ENCODE data around the gene SHANK2.

SHANK2 gene

GRCh38 chr11:71300187-71300586 is 47.8 kb upstream of the SHANK2 start:
- Histone ChIP-seq H3K9me3 (ENCODE audit: insufficient read depth, low read length, severe bottlenecking) (no peaks in the 10 kb centered on the region), H3K36me3 (ENCODE audit: insufficient read depth, low read length) (no peaks in the 10 kb centered on the region), H3K4me3 (ENCODE audit: low read depth in 1 of 2, low read length in 2 of 2) (no peak overlapping the region), H2AFZ (ENCODE audit: low read depth, low read length) (no peak overlapping the region), H4K20me1 (ENCODE audit: insufficient read depth, low read length) (no peaks in the 10 kb centered on the region), H3K27me3 (ENCODE audit: insufficient read depth, low read length, poor library complexity) (no peaks in the 10 kb centered on the region), H3K27ac (ENCODE audit: low read length) (no peak overlapping the region), H3K4me2 (ENCODE audit: insufficient read depth, low read length) (no peak overlapping the region), H3K4me1 (ENCODE audit: insufficient read depth, low read length) (no peaks in the 10 kb centered on the region), H3K79me2 (ENCODE audit: insufficient read depth, low read length) (no peaks in the 10 kb centered on the region), H3K9ac (ENCODE audit: low read depth, low read length) (no peak overlapping the region)
- ATAC-seq (ENCODE audit: insufficient read depth, low read depth): no peak
- DNase-seq: no peak
- TF ChIP-seq EZH2 (IDR thresholded peaks at IDR 0.05; ENCODE audit: borderline replicate concordance, low read depth, low read length, severe bottlenecking) (no peak), CTCF (IDR thresholded peaks at IDR 0.05; ENCODE audit: borderline replicate concordance, extremely low read depth, low read length, poor library complexity, severe bottlenecking) (no peak)

- Histone ChIP-seq H4K20me1 (ENCODE audit: insufficient read depth, low read length) (no peaks in the 10 kb centered on the region), H3K9ac (ENCODE audit: low read depth, low read length) (no peak overlapping the region), H3K36me3 (ENCODE audit: insufficient read depth, low read length) (no peaks in the 10 kb centered on the region), H3K27me3 (ENCODE audit: insufficient read depth, low read length, poor library complexity) (no peaks in the 10 kb centered on the region), H3K4me2 (ENCODE audit: insufficient read depth, low read length) (no peak overlapping the region), H3K4me3 (ENCODE audit: low read depth in 1 of 2, low read length in 2 of 2) (no peak overlapping the region), H3K4me1 (ENCODE audit: insufficient read depth, low read length) (no peaks in the 10 kb centered on the region), H3K27ac (ENCODE audit: low read length) (no peak overlapping the region), H2AFZ (ENCODE audit: low read depth, low read length) (no peak overlapping the region), H3K79me2 (ENCODE audit: insufficient read depth, low read length) (no peaks in the 10 kb centered on the region), H3K9me3 (ENCODE audit: insufficient read depth, low read length, severe bottlenecking) (no peaks in the 10 kb centered on the region)
- TF ChIP-seq EZH2 (IDR thresholded peaks at IDR 0.05; ENCODE audit: borderline replicate concordance, low read depth, low read length, severe bottlenecking) (no peak), CTCF (IDR thresholded peaks at IDR 0.05; ENCODE audit: borderline replicate concordance, extremely low read depth, low read length, poor library complexity, severe bottlenecking) (no peak)
- DNase-seq (no peak), ATAC-seq (ENCODE audit: insufficient read depth, low read depth) (no peak)
These were observed 46.4 kb upstream of the SHANK2 start for GRCh38 chr11:71298761-71299181.

GRCh38 chr11:71298016-71298550 is 45.7 kb upstream of the SHANK2 start:
- DNase-seq (no peak), ATAC-seq (ENCODE audit: insufficient read depth, low read depth) (no peak)
- no peaks in the 10 kb centered on the region for H3K79me2 ChIP-seq (ENCODE audit: insufficient read depth, low read length)
- H3K4me2 ChIP-seq (ENCODE audit: insufficient read depth, low read length): no peak overlapping the region
- no peak for TF ChIP-seq EZH2 (IDR thresholded peaks at IDR 0.05; ENCODE audit: borderline replicate concordance, low read depth, low read length, severe bottlenecking)
- TF ChIP-seq CTCF (IDR thresholded peaks at IDR 0.05; ENCODE audit: borderline replicate concordance, extremely low read depth, low read length, poor library complexity, severe bottlenecking): no peak
- no peak overlapping the region for H3K4me3 ChIP-seq (ENCODE audit: low read depth in 1 of 2, low read length in 2 of 2)
- H3K27me3 ChIP-seq (ENCODE audit: insufficient read depth, low read length, poor library complexity): no peaks in the 10 kb centered on the region
- no peaks in the 10 kb centered on the region for H3K36me3 ChIP-seq (ENCODE audit: insufficient read depth, low read length)
- no peaks in the 10 kb centered on the region for H3K4me1 ChIP-seq (ENCODE audit: insufficient read depth, low read length)
- H2AFZ ChIP-seq (ENCODE audit: low read depth, low read length): no peak overlapping the region
- no peaks in the 10 kb centered on the region for H4K20me1 ChIP-seq (ENCODE audit: insufficient read depth, low read length)
- H3K9me3 ChIP-seq (ENCODE audit: insufficient read depth, low read length, severe bottlenecking): no peaks in the 10 kb centered on the region
- H3K9ac ChIP-seq (ENCODE audit: low read depth, low read length): no peak overlapping the region
- H3K27ac ChIP-seq (ENCODE audit: low read length): no peak overlapping the region

Data from DND-41 (cell line).